Ascending aorta (tissue), 2 donors: Measurements from ENCODE around the gene RAB6A. TPM values are rescaled to one million over a fixed set of nuclear protein-coding genes. Genes with fewer than 3 reads are reported as not detected.
"Not testable (repeated sequence)": the region's sequence is repeated elsewhere in the genome, so short reads cannot be mapped to it uniquely, and the experiment has no call there.

ENCODE experiments used
- DNase-seq, 2 donors: peaks; one replicate each; pipeline ENCODE4 v3.0.0-alpha.2; 2019; ENCODE audit warnings: low spot score in 2 of 2
- H3K27ac ChIP-seq, 2 donors: fragments of 200-600 bp; sonication (generic); one replicate each; pipeline ENCODE4 v1.5.1; 2016 to 2017; ENCODE audit warnings: mild to moderate bottlenecking in 1 of 2
- H3K27me3 ChIP-seq: fragments of 200-600 bp; sonication (generic); one replicate; pipeline ENCODE4 v1.5.1; 2017
- H3K36me3 ChIP-seq, 2 donors: fragments of 200-600 bp; sonication (generic); one replicate each; pipeline ENCODE4 v1.5.1; 2016
- H3K4me1 ChIP-seq, 2 donors: fragments of 200-600 bp; sonication (generic); one replicate each; pipeline ENCODE4 v1.5.1; 2016 to 2017; ENCODE audit warnings: mild to moderate bottlenecking in 1 of 2
- H3K4me3 ChIP-seq, 2 donors: fragments of 200-600 bp; sonication (generic); one replicate each; pipeline ENCODE4 v1.5.1; 2016 to 2017; ENCODE audit warnings: mild to moderate bottlenecking in 1 of 2
- H3K9me3 ChIP-seq, 2 donors: fragments of 200-600 bp; sonication (generic); one replicate each; pipeline ENCODE4 v1.5.1; 2016
- intact Hi-C: fragments of 100-400 bp; cut with DNase I; formaldehyde crosslinking; loops from one replicate; pipeline ENCODE4 v1.15.1; 2023
- total RNA-seq: library from RNA; depleted of rRNA; stranded (reverse); fragments of >200 nt; gene quantifications from one replicate; pipeline ENCODE4 v1.1.0, GENCODE V29; 2016
- TF ChIP-seq, protein P1 (sequence below), 3 experiments: fragments of 200-600 bp in 2 of 3; fragments of 450-650 bp in 1 of 3; sonication (generic) in 2 of 3; IDR thresholded peaks; one replicate each; pipeline ENCODE4 v1.5.1; 2016 to 2019; ENCODE audit warnings: antibody characterized with exemption in 3 of 3, mild to moderate bottlenecking in 1 of 3, moderate library complexity in 1 of 3

The RAB6A gene
- total RNA-seq, 1 donor from 2014 or later: 86.3 TPM

- Histone ChIP-seq H3K9me3 (no peaks in the 10 kb centered on the region), H3K4me3 (no peak overlapping the region), H3K36me3 (no peaks in the 10 kb centered on the region), H3K27me3 (no peaks in the 10 kb centered on the region), H3K27ac (no peak overlapping the region), H3K4me1 (peaks cover 0 to 19% of the 10 kb centered on the region in 2 donors)
- DNase-seq: no peak
- intact Hi-C loops: no loop called here
- TF ChIP-seq, protein P1, sequence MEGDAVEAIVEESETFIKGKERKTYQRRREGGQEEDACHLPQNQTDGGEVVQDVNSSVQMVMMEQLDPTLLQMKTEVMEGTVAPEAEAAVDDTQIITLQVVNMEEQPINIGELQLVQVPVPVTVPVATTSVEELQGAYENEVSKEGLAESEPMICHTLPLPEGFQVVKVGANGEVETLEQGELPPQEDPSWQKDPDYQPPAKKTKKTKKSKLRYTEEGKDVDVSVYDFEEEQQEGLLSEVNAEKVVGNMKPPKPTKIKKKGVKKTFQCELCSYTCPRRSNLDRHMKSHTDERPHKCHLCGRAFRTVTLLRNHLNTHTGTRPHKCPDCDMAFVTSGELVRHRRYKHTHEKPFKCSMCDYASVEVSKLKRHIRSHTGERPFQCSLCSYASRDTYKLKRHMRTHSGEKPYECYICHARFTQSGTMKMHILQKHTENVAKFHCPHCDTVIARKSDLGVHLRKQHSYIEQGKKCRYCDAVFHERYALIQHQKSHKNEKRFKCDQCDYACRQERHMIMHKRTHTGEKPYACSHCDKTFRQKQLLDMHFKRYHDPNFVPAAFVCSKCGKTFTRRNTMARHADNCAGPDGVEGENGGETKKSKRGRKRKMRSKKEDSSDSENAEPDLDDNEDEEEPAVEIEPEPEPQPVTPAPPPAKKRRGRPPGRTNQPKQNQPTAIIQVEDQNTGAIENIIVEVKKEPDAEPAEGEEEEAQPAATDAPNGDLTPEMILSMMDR (IDR thresholded peaks at IDR 0.05): no peak
These were observed 5.2 kb downstream of the RAB6A start for GRCh38 chr11:73755670-73756069.

DNA sequence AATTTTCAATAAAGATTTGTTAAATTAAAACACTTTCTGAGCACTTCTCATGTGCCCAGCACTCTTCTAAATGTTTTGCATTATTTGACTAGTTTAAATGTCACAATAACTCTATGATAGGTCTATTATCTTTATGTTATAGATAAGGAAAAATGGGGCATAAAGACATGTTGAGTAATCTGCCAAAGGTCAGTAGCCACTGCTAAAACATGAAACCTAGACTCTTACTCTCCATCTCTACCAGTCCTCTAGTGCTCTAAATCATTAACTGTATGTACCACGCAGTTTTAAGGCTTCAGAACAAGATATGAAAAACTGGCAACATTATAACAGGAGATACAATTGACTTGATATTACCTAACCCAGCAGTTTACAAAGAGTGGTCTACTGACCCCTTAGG lies 6.9 kb downstream of the RAB6A start:
- H3K27ac ChIP-seq: no peak overlapping the region
- peaks cover 0 to 17% of the 10 kb centered on the region in 2 donors for H3K4me1 ChIP-seq
- intact Hi-C loops: loop anchor here (5.0 kb wide), 1 partner anchor 33 kb away; the partner anchor contains the start of gene MRPL48
- no peaks in the 10 kb centered on the region for H3K36me3 ChIP-seq
- no peak overlapping the region for H3K4me3 ChIP-seq
- DNase-seq: no peak
- H3K9me3 ChIP-seq: no peaks in the 10 kb centered on the region
- no peaks in the 10 kb centered on the region for H3K27me3 ChIP-seq
- TF ChIP-seq, protein P1 (IDR thresholded peaks at IDR 0.05): no peak

DNA sequence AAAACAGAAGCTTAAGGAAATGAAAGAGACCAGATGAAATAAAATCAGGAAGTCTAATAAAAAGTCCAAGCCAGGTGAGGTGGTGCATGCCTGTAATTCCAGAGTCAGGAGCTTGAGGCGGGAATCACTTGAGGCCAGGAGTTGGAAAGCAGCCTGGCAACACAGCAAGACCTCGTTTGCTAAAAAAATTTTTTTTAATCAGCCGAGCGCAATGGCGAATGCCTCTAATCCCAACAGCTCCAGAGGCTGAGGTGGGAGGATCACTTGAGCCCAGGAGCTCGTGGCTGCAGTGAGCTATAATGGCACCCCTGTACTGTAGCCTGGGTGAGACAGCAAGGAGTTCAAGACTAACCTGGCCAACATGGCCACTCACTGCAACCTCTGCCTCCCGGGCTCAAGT lies 8.0 kb downstream of the RAB6A start:
- Histone ChIP-seq H3K9me3 (no peaks in the 10 kb centered on the region), H3K4me1 (peaks cover 0 to 8% of the 10 kb centered on the region in 2 donors), H3K36me3 (no peaks in the 10 kb centered on the region), H3K27ac (no peak overlapping the region), H3K27me3 (no peaks in the 10 kb centered on the region), H3K4me3 (no peak overlapping the region)
- intact Hi-C loops: loop anchor here (5.0 kb wide), 1 partner anchor 34 kb away; the partner anchor contains the start of gene MRPL48
- TF ChIP-seq, protein P1 (IDR thresholded peaks at IDR 0.05): no peak
- DNase-seq: no peak

GRCh38 chr11:73752216-73752867 lies 8.5 kb downstream of the RAB6A start:
- H3K36me3 ChIP-seq: no peaks in the 10 kb centered on the region
- intact Hi-C loops: loop anchor here (5.0 kb wide), 1 partner anchor 35 kb away; the partner anchor contains the start of gene MRPL48
- no peak for DNase-seq
- H3K27me3 ChIP-seq: no peaks in the 10 kb centered on the region
- H3K27ac ChIP-seq: no peak overlapping the region
- H3K9me3 ChIP-seq: no peaks in the 10 kb centered on the region
- TF ChIP-seq, protein P1 (IDR thresholded peaks at IDR 0.05): no peak
- H3K4me3 ChIP-seq: no peak overlapping the region
- peaks cover 0 to 6% of the 10 kb centered on the region in 2 donors for H3K4me1 ChIP-seq

GRCh38 chr11:73750862-73751261 lies 10.0 kb downstream of the RAB6A start:
- H3K27ac ChIP-seq, H3K27me3 ChIP-seq, H3K36me3 ChIP-seq, H3K9me3 ChIP-seq, H3K4me3 ChIP-seq, DNase-seq, H3K4me1 ChIP-seq: not testable (repeated sequence)
- intact Hi-C loops: loop anchor here (5.0 kb wide), 1 partner anchor 36 kb away; the partner anchor contains the start of gene MRPL48

DNA sequence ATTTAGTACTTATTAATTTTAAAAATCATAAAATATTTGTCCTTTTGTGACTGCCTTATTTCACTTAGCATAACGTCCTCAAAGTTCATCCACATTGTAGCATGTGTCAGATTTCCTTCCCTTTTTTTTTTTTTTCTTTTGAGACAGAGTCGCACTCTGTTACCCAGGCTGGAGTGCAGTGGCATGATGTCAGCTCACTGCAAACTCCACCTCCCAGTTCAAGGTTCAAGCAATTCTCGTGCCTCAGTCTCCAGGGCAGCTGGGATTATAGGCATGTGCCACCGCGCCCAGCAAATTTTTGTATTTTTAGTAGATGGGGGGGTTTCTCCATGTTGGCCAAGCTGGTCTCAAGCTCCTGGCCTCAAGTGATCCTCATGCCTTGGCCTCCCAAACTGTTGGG lies 10.6 kb downstream of the RAB6A start:
- no peak for DNase-seq
- H3K27ac ChIP-seq: no peak overlapping the region
- H3K4me3 ChIP-seq: no peak overlapping the region
- intact Hi-C loops: loop anchor here (5.0 kb wide), 1 partner anchor 37 kb away; the partner anchor contains the start of gene MRPL48
- no peaks in the 10 kb centered on the region for H3K9me3 ChIP-seq
- no peaks in the 10 kb centered on the region for H3K36me3 ChIP-seq
- TF ChIP-seq, protein P1 (IDR thresholded peaks at IDR 0.05): no peak
- H3K4me1 ChIP-seq: peaks cover 0 to 8% of the 10 kb centered on the region in 2 donors
- no peaks in the 10 kb centered on the region for H3K27me3 ChIP-seq
